HFF-Myc (cell line): ENCODE measurements around the gene FAM72A.

Experiments
- DNase-seq: peaks from one replicate; pipeline ENCODE4 v3.0.0-alpha.2; 2011; ENCODE audit warnings: low read depth; ENCODE audit errors: extremely low read depth
- H3K4me3 ChIP-seq: replicated peaks from 2 replicates; pipeline ENCODE4 v1.5.1; 2011; ENCODE audit warnings: low read depth, mild to moderate bottlenecking, control low read depth, low read length
- TF ChIP-seq, protein P1 (sequence below): IDR thresholded peaks from 2 replicates; pipeline ENCODE4 v1.5.1; 2012; ENCODE audit warnings: mild to moderate bottlenecking, low read depth, low read length, control low read depth; ENCODE audit errors: missing control alignments

Gene FAM72A

DNA sequence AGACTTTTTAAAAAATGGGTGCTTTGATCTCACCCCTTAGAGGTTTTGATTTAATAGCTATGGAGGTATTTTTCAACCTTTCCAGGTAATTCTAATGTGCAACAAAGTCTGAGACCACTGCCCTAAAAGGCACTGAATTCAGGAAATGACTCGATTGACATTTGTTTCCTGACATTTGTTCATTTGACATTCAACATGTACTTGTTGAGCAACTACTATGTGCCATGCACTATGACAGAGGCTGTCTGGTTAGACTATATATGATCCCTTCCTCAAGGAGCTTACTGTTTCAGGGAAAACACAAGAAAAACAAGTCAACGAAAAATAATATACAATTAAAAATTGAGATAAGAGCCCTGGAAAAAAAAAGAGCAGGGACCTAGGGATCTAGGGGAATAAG is 59.9 kb downstream of the FAM72A start:
- H3K4me3 ChIP-seq = no peak overlapping the region
- no peak for DNase-seq
- TF ChIP-seq, protein P1, sequence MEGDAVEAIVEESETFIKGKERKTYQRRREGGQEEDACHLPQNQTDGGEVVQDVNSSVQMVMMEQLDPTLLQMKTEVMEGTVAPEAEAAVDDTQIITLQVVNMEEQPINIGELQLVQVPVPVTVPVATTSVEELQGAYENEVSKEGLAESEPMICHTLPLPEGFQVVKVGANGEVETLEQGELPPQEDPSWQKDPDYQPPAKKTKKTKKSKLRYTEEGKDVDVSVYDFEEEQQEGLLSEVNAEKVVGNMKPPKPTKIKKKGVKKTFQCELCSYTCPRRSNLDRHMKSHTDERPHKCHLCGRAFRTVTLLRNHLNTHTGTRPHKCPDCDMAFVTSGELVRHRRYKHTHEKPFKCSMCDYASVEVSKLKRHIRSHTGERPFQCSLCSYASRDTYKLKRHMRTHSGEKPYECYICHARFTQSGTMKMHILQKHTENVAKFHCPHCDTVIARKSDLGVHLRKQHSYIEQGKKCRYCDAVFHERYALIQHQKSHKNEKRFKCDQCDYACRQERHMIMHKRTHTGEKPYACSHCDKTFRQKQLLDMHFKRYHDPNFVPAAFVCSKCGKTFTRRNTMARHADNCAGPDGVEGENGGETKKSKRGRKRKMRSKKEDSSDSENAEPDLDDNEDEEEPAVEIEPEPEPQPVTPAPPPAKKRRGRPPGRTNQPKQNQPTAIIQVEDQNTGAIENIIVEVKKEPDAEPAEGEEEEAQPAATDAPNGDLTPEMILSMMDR = no peak

DNA sequence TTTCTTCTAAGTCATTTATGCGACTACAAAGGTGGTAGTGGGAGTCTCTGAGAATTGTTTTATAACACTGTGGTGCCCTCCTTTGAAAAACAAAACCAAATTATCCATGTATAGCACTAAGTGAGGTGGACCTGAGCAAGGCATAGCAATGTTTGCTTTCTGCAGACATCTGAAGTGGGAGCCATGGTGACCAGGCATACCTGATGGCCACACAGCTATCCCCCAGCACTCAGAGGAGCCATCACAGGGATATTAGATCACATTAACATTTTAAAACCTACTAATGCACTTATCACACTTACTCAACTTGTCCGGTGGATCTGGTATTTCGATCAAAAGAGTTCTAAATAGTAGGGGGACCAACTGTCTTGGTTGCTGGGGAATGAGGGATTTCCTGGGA is 60.6 kb downstream of the FAM72A start:
- TF ChIP-seq, protein P1 = no peak
- DNase-seq = no peak
- no peak overlapping the region for H3K4me3 ChIP-seq

DNA sequence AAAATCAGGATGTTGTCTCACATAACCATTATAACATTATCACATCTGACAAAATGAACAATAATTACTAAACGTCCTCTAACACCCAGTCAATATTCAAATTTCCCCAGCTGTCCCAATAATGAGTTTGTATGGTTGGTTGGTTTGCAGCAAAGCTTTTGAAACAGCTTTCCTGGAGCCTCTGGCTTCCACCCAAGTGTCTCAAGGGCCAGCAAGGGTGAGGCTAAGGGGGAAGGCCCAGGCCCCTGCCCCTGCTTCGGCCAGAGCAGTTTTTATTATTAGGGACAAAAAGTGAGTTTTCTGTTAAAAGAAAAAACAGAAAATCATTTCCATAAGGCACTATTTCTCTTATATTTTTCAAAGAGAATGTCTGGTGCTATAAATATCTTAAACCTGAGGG is 66.4 kb downstream of the FAM72A start:
- TF ChIP-seq, protein P1 = no peak
- H3K4me3 ChIP-seq = no peak overlapping the region
- DNase-seq = no peak
